CD4-positive, alpha-beta T cell treated with Interleukin-6 for 4 hours (primary cell): ENCODE measurements around the gene LMAN1.

Experiments used
- DNase-seq: peaks from one replicate; pipeline ENCODE4 v3.0.0-alpha.2; 2020; ENCODE audit warnings: mixed read lengths

Gene LMAN1

GRCh38 chr18:59360381-59360780 is 1.3 kb upstream of the LMAN1 start:
- DNase-seq = no peak

- DNase-seq = no peak
Observed at GRCh38 chr18:59359576-59359952, 499 bp upstream of the LMAN1 start.

- no peak for DNase-seq
Observed at GRCh38 chr18:59358414-59358711, 702 bp downstream of the LMAN1 start.

GRCh38 chr18:59357928-59358327 is 1.1 kb downstream of the LMAN1 start:
- DNase-seq = no peak

GRCh38 chr18:59354731-59355130 is 4.3 kb downstream of the LMAN1 start:
- no peak for DNase-seq

GRCh38 chr18:59353079-59353680 is 5.9 kb downstream of the LMAN1 start:
- DNase-seq = no peak

- DNase-seq = no peak
Observed at GRCh38 chr18:59352250-59352855, 6.7 kb downstream of the LMAN1 start.

GRCh38 chr18:59345556-59345955 is 13.5 kb downstream of the LMAN1 start:
- DNase-seq = no peak

- no peak for DNase-seq
Observed at GRCh38 chr18:59344996-59345395, 14.1 kb downstream of the LMAN1 start.

- no peak for DNase-seq
Observed at GRCh38 chr18:59343926-59344325, 15.1 kb downstream of the LMAN1 start.

- DNase-seq = no peak
Observed at GRCh38 chr18:59340817-59341216, 18.2 kb downstream of the LMAN1 start.

GRCh38 chr18:59340312-59340711 is 18.8 kb downstream of the LMAN1 start:
- no peak for DNase-seq

GRCh38 chr18:59332986-59333385 is 26.1 kb downstream of the LMAN1 start:
- DNase-seq = no peak

GRCh38 chr18:59328683-59329082 is 30.4 kb downstream of the LMAN1 start:
- no peak for DNase-seq

GRCh38 chr18:59325965-59326364 is 33.1 kb downstream of the LMAN1 start:
- DNase-seq = no peak

GRCh38 chr18:59324623-59324971 is 34.5 kb downstream of the LMAN1 start:
- DNase-seq = no peak

- DNase-seq = no peak
Observed at GRCh38 chr18:59323931-59324622, 35.0 kb downstream of the LMAN1 start.

GRCh38 chr18:59318460-59319050 is 40.5 kb downstream of the LMAN1 start, which contains the start of gene CPLX4:
Gene CPLX4, minus strand, starts transcription at chr18:59318649. Its CDS starts 187 bp downstream, at chr18:59318462.
- DNase-seq = no peak

- no peak for DNase-seq
Observed at GRCh38 chr18:59311631-59312030, 47.4 kb downstream of the LMAN1 start.

- DNase-seq = no peak
Observed at GRCh38 chr18:59308938-59309260, 50.2 kb downstream of the LMAN1 start.

- DNase-seq = peak; percentile 71
Observed at GRCh38 chr18:59308248-59308937, 50.7 kb downstream of the LMAN1 start.

GRCh38 chr18:59306640-59307039 is 52.4 kb downstream of the LMAN1 start:
- no peak for DNase-seq

GRCh38 chr18:59305295-59305694 is 53.8 kb downstream of the LMAN1 start:
- no peak for DNase-seq

- no peak for DNase-seq
Observed at GRCh38 chr18:59303656-59304195, 55.3 kb downstream of the LMAN1 start.
